Body of pancreas (tissue), 4 donors: ENCODE results near the gene KMT2D.

Experiments used
- CTCF ChIP-seq, 7 experiments: fragments of 450-650 bp in 4 of 7; fragments of 200-600 bp in 3 of 7; sonication (generic) in 3 of 7; IDR thresholded peaks; one replicate each; pipeline ENCODE4 v1.5.1; 2016 to 2019; ENCODE audit warnings: antibody characterized with exemption in 7 of 7
- POLR2A ChIP-seq, 3 donors: fragments of 450-650 bp; IDR thresholded peaks; one replicate each; pipeline ENCODE4 v1.6.1; 2016; ENCODE audit warnings: antibody characterized with exemption in 3 of 3, mild to moderate bottlenecking in 2 of 3

GRCh38 chr12:49109641-49110463, 49.3 kb upstream of the KMT2D start:
- TF ChIP-seq CTCF (IDR thresholded peaks at IDR 0.05) (no peak), POLR2A (IDR thresholded peaks at IDR 0.05) (no peak)
